IMR-90 (cell line): ENCODE measurements around the gene ZNF584. TPM values are rescaled to one million over a fixed set of nuclear protein-coding genes. Genes with fewer than 3 reads are reported as not detected.

Source experiments
- ATAC-seq: fragments of 200-7000 bp; cut with Tn5 transposase; 2 replicates; pipeline ENCODE4 v1.9.1; 2020; ENCODE audit warnings: low read depth, mild to moderate bottlenecking, moderate library complexity
- BruUV-seq: library from RNA; stranded (reverse); fragments of 400-500 nt; replicated peaks from 2 replicates; lab custom pipeline; 2021; lab: Mats Ljungman, UMichigan
- CTCF ChIA-PET: fragments of 300-600 bp; formaldehyde crosslinking; extraction: SDS; loops from one replicate; lab custom pipeline; 2021; ENCODE audit warnings: antibody characterized with exemption; lab: Yijun Ruan, JAX
- POLR2A ChIA-PET: fragments of 300-600 bp; sonication (Branson Sonifier 250); formaldehyde crosslinking; loops from one replicate; lab custom pipeline; 2022; ENCODE audit warnings: antibody characterized with exemption; ENCODE audit not compliant: unreplicated experiment; lab: Charles Lee
- DNase-seq: peaks from one replicate; pipeline ENCODE4 v3.0.0; 2013
- H2AFZ ChIP-seq: replicated peaks from 2 replicates; pipeline ENCODE3; 2013; ENCODE audit warnings: low read length, mild to moderate bottlenecking; ENCODE audit not compliant: poor library complexity
- H2AK5ac ChIP-seq: 2 replicates; pipeline ENCODE4 v1.6.1; 2013; ENCODE audit warnings: low read depth, low read length, inconsistent platforms
- H2AK9ac ChIP-seq: replicated peaks from 2 replicates; pipeline ENCODE3; 2013; ENCODE audit warnings: mild to moderate bottlenecking, low read depth, low read length, moderate library complexity; ENCODE audit not compliant: poor library complexity
- H2BK120ac ChIP-seq: 2 replicates; pipeline ENCODE4 v1.6.1; 2013; ENCODE audit warnings: low read depth, low read length, inconsistent platforms
- H2BK15ac ChIP-seq: 3 replicates; pipeline ENCODE4 v1.6.1; 2013; ENCODE audit warnings: low read depth, low read length, inconsistent platforms
- H2BK20ac ChIP-seq: 2 replicates; pipeline ENCODE4 v1.6.1; 2013; ENCODE audit warnings: low read depth, mild to moderate bottlenecking, inconsistent platforms, low read length, moderate library complexity
- H2BK5ac ChIP-seq: 2 replicates; pipeline ENCODE4 v1.6.1; 2013; ENCODE audit warnings: mild to moderate bottlenecking, low read depth, low read length, inconsistent platforms; ENCODE audit not compliant: poor library complexity, severe bottlenecking
- H3K14ac ChIP-seq: replicated peaks from 2 replicates; pipeline ENCODE4 v1.6.1; 2013; ENCODE audit warnings: low read depth, low read length, inconsistent platforms
- H3K18ac ChIP-seq: 2 replicates; pipeline ENCODE4 v1.6.1; 2013; ENCODE audit warnings: low read depth, low read length, control low read depth
- H3K23ac ChIP-seq: 2 replicates; pipeline ENCODE4 v1.6.1; 2013; ENCODE audit warnings: low read depth, low read length, inconsistent platforms
- H3K27ac ChIP-seq: 2 replicates; pipeline ENCODE4 v1.5.1; 2013; ENCODE audit warnings: mild to moderate bottlenecking, control low read depth, low read length; ENCODE audit not compliant: insufficient read depth
- H3K27me3 ChIP-seq: 2 replicates; pipeline ENCODE4 v1.6.1; 2013; ENCODE audit warnings: low read length; ENCODE audit not compliant: control insufficient read depth, insufficient read depth
- H3K36me3 ChIP-seq: 2 replicates; pipeline ENCODE4 v1.6.1; 2013; ENCODE audit warnings: low read length, mixed read lengths; ENCODE audit not compliant: control insufficient read depth, insufficient read depth
- H3K4ac ChIP-seq: 2 replicates; pipeline ENCODE4 v1.6.1; 2013; ENCODE audit warnings: low read depth, low read length, inconsistent platforms
- H3K4me1 ChIP-seq: 2 replicates; pipeline ENCODE4 v1.6.1; 2013; ENCODE audit warnings: low read length, mixed read lengths; ENCODE audit not compliant: control insufficient read depth, insufficient read depth
- H3K4me2 ChIP-seq: 2 replicates; pipeline ENCODE4 v1.6.1; 2013; ENCODE audit warnings: low read depth, mild to moderate bottlenecking, control low read depth, low read length, moderate library complexity
- H3K4me3 ChIP-seq: 2 replicates; pipeline ENCODE4 v1.5.1; 2013; ENCODE audit warnings: low read depth, mild to moderate bottlenecking, control low read depth, low read length, moderate library complexity; ENCODE audit not compliant: insufficient read depth
- H3K56ac ChIP-seq: 2 replicates; pipeline ENCODE4 v1.6.1; 2013; ENCODE audit warnings: low read length, inconsistent platforms; ENCODE audit not compliant: insufficient read depth; ENCODE audit errors: extremely low read depth
- H3K79me1 ChIP-seq, 2 experiments: 2 replicates each; pipeline ENCODE4 v1.6.1; 2013; ENCODE audit warnings: low read length in 2 of 2, inconsistent platforms in 1 of 2, low read depth in 1 of 2
- H3K9ac ChIP-seq: 2 replicates; pipeline ENCODE4 v1.6.1; 2013; ENCODE audit warnings: low read depth, low read length, control low read depth
- H3K9me1 ChIP-seq: 2 replicates; pipeline ENCODE4 v1.6.1; 2013; ENCODE audit warnings: low read length, inconsistent platforms; ENCODE audit not compliant: insufficient read depth
- H3K9me3 ChIP-seq: 2 replicates; pipeline ENCODE4 v1.6.1; 2013; ENCODE audit warnings: low read length; ENCODE audit not compliant: control insufficient read depth, insufficient read depth
- H4K20me1 ChIP-seq: 2 replicates; pipeline ENCODE4 v1.6.1; 2013; ENCODE audit warnings: low read length, inconsistent platforms; ENCODE audit not compliant: insufficient read depth
- H4K5ac ChIP-seq: 2 replicates; pipeline ENCODE4 v1.6.1; 2013; ENCODE audit warnings: mild to moderate bottlenecking, low read depth, low read length, control low read depth
- H4K8ac ChIP-seq, 2 experiments: 2 replicates each; pipeline ENCODE4 v1.6.1; 2013; ENCODE audit warnings: low read depth in 2 of 2, low read length in 2 of 2, control low read depth in 1 of 2, inconsistent platforms in 1 of 2
- H4K91ac ChIP-seq: 2 replicates; pipeline ENCODE4 v1.6.1; 2013; ENCODE audit warnings: low read depth, low read length, inconsistent platforms; ENCODE audit not compliant: insufficient read depth
- BHLHE40 ChIP-seq: fragments of 150-350 bp; IDR thresholded peaks from 2 replicates; pipeline ENCODE4 v1.6.1; 2016; ENCODE audit warnings: mild to moderate bottlenecking, low read depth, low read length
- CEBPB ChIP-seq: IDR thresholded peaks from 2 replicates; pipeline ENCODE4 v1.6.1; 2012; ENCODE audit warnings: low read depth, low read length, improper control_type of control experiment
- CHD1 ChIP-seq: IDR thresholded peaks from 2 replicates; pipeline ENCODE4 v1.6.1; 2012; ENCODE audit warnings: low read depth, low read length, improper control_type of control experiment
- CTCF ChIP-seq: conservative IDR thresholded peaks from 2 replicates; pipeline ENCODE4 v1.5.1; 2012; ENCODE audit warnings: mild to moderate bottlenecking, low read depth, low read length, improper control_type of control experiment
- ELK1 ChIP-seq: fragments of 150-350 bp; IDR thresholded peaks from 2 replicates; pipeline ENCODE4 v1.6.1; 2016; ENCODE audit warnings: low read depth, mild to moderate bottlenecking, low read length, moderate library complexity, borderline replicate concordance
- FOS ChIP-seq: fragments of 150-350 bp; IDR thresholded peaks from 2 replicates; pipeline ENCODE4 v1.6.1; 2016; ENCODE audit warnings: low read depth, low read length
- MAFK ChIP-seq: IDR thresholded peaks from 2 replicates; pipeline ENCODE4 v1.6.1; 2012; ENCODE audit warnings: low read depth, low read length, improper control_type of control experiment
- MAZ ChIP-seq: IDR thresholded peaks from 2 replicates; pipeline ENCODE4 v1.6.1; 2012; ENCODE audit warnings: low read depth, mild to moderate bottlenecking, low read length, improper control_type of control experiment, moderate library complexity, borderline replicate concordance
- MXI1 ChIP-seq: IDR thresholded peaks from 2 replicates; pipeline ENCODE4 v1.6.1; 2012; ENCODE audit warnings: low read depth, mild to moderate bottlenecking, low read length, moderate library complexity, borderline replicate concordance
- NFE2L2 ChIP-seq: fragments of 150-350 bp; IDR thresholded peaks from 2 replicates; pipeline ENCODE4 v1.6.1; 2016; ENCODE audit warnings: low read depth, mild to moderate bottlenecking, low read length
- POLR2A ChIP-seq: IDR thresholded peaks from 2 replicates; pipeline ENCODE4 v1.6.1; 2012; ENCODE audit warnings: mild to moderate bottlenecking, low read depth, low read length
- RAD21 ChIP-seq: IDR thresholded peaks from 2 replicates; pipeline ENCODE4 v1.6.1; 2012; ENCODE audit warnings: low read length, improper control_type of control experiment
- RCOR1 ChIP-seq: IDR thresholded peaks from 2 replicates; pipeline ENCODE4 v1.6.1; 2012; ENCODE audit warnings: mild to moderate bottlenecking, low read length, improper control_type of control experiment; ENCODE audit not compliant: insufficient replicate concordance
- RFX5 ChIP-seq: IDR thresholded peaks from 2 replicates; pipeline ENCODE4 v1.8.0; 2012; ENCODE audit warnings: low read depth, mild to moderate bottlenecking, low read length, moderate library complexity
- SMC3 ChIP-seq: fragments of 150-350 bp; IDR thresholded peaks from 2 replicates; pipeline ENCODE4 v1.6.1; 2016; ENCODE audit warnings: low read depth, mild to moderate bottlenecking, antibody characterized with exemption, low read length, moderate library complexity
- USF2 ChIP-seq: fragments of 150-350 bp; IDR thresholded peaks from 2 replicates; pipeline ENCODE4 v1.6.1; 2017; ENCODE audit warnings: mild to moderate bottlenecking, antibody characterized with exemption, low read length, low read depth
- WGBS, 2 experiments: methylation state at CpG; one replicate each; pipeline versions ENCODE4 v1.1.5 to v1.1.7; 2013; ENCODE audit warnings: missing lambda C conversion rate in 2 of 2; ENCODE audit not compliant: insufficient read length in 1 of 2; ENCODE audit errors: extremely low coverage in 2 of 2; 5-methylcytosine and 5-hydroxymethylcytosine counted together
- dilution Hi-C: fragments of 300-500 bp; cut with HindIII; formaldehyde crosslinking; loops from one replicate; pipeline ENCODE4 v1.14.3; 2018; ENCODE audit warnings: low sequenced_read_pairs; ENCODE audit not compliant: unreplicated experiment
- in situ Hi-C: fragments of 300-500 bp; cut with MboI; formaldehyde crosslinking; loops from 3 replicates; pipeline ENCODE4 v1.14.3; 2019; ENCODE audit warnings: low sequenced_read_pairs, inconsistent platforms, mixed read lengths
- intact Hi-C: fragments of 100-400 bp; cut with micrococcal nuclease; formaldehyde crosslinking; loops from 2 replicates; pipeline ENCODE4 v1.10.0; 2022
- polyA plus RNA-seq, 3 experiments: library from polyadenylated mRNA; depleted of rRNA; stranded (reverse); fragments of >200 nt; gene quantifications; 2 replicates each; pipeline ENCODE4 v1.2.3, GENCODE V29; 2012; ENCODE audit warnings: low replicate concordance in 1 of 3
- total RNA-seq: library from RNA; depleted of rRNA; stranded (reverse); fragments of >200 nt; gene quantifications from 2 replicates; pipeline ENCODE4 v1.2.3, GENCODE V29; 2012

ZNF584 gene
- total and polyA plus RNA-seq, 2 of the 4 experiments (the other 2 are of a cell fraction) = 11.6 to 15.4 TPM

- no peak overlapping the region for H3K56ac ChIP-seq
- DNase-seq (no peak), ATAC-seq (no peak)
- H2AFZ ChIP-seq = no peak overlapping the region
- no peak overlapping the region for H3K9ac ChIP-seq
- ChIA-PET CTCF (no interaction called here), POLR2A (no interaction called here)
- peaks cover 0 to 11% of the 10 kb centered on the region in 2 experiments; a peak in 2 of 4 replicates for H3K79me1 ChIP-seq
- H3K9me1 ChIP-seq = no peaks in the 10 kb centered on the region
- peaks cover 5% of the 10 kb centered on the region for H3K4me1 ChIP-seq
- H3K14ac ChIP-seq = no peak overlapping the region
- H3K4me2 ChIP-seq = no peak overlapping the region
- H4K20me1 ChIP-seq = peaks cover 3% of the 10 kb centered on the region
- H4K91ac ChIP-seq = no peak overlapping the region
- no peak overlapping the region for H2BK20ac ChIP-seq
- H3K27me3 ChIP-seq = no peaks in the 10 kb centered on the region
- intact Hi-C loops (no loop called here), dilution Hi-C loops (no loop called here), in situ Hi-C loops (no loop called here)
- no peak overlapping the region for H2BK15ac ChIP-seq
- no peak overlapping the region for H2AK5ac ChIP-seq
- peaks cover 4% of the 10 kb centered on the region for H3K36me3 ChIP-seq
- H3K4me3 ChIP-seq = no peak overlapping the region
- no peak overlapping the region for H4K5ac ChIP-seq
- BruUV-seq = no TSS peak
- no peak overlapping the region for H3K27ac ChIP-seq
- H3K9me3 ChIP-seq = no peaks in the 10 kb centered on the region
- no peak overlapping the region for H3K18ac ChIP-seq
- H3K23ac ChIP-seq = no peak overlapping the region
- no peak overlapping the region for H4K8ac ChIP-seq
- peak overlapping the region; percentile 95 for H2AK9ac ChIP-seq
- 100% methylated on average over 3 of the region's 3 CpGs; no CpG with 5 or more reads in 1 of the 2 experiments for WGBS, 2 experiments
- no peak overlapping the region for H2BK5ac ChIP-seq
- no peak overlapping the region for H3K4ac ChIP-seq
- no peak overlapping the region for H2BK120ac ChIP-seq
- TF ChIP-seq USF2 (no peak), POLR2A (no peak), MAFK (no peak), RCOR1 (no peak), MXI1 (no peak), CTCF (no peak), NFE2L2 (no peak), CHD1 (no peak), FOS (no peak), SMC3 (no peak), CEBPB (no peak), MAZ (no peak), RAD21 (no peak), BHLHE40 (no peak), RFX5 (no peak), ELK1 (no peak)
Observed at GRCh38 chr19:58399903-58400302, 8.5 kb upstream of the ZNF584 start.
